Muscle of leg (tissue), 11 donors: Measurements from ENCODE around the gene MYO1G. TPM values are rescaled to one million over a fixed set of nuclear protein-coding genes. Genes with fewer than 3 reads are reported as not detected.

ENCODE experiments used
- DNase-seq: peaks from one replicate; pipeline ENCODE4 v3.0.0; 2013
- H3K27ac ChIP-seq: one replicate; pipeline ENCODE4 v1.5.1; 2013; ENCODE audit warnings: mild to moderate bottlenecking, low read length, control low read depth
- H3K27me3 ChIP-seq: one replicate; pipeline ENCODE4 v1.6.1; 2013; ENCODE audit warnings: low read length; ENCODE audit not compliant: control insufficient read depth, insufficient read depth
- H3K36me3 ChIP-seq: one replicate; pipeline ENCODE4 v1.6.1; 2013; ENCODE audit warnings: low read length; ENCODE audit not compliant: control insufficient read depth, insufficient read depth
- H3K4me1 ChIP-seq: one replicate; pipeline ENCODE4 v1.6.1; 2013; ENCODE audit warnings: low read length; ENCODE audit not compliant: control insufficient read depth, insufficient read depth
- H3K4me3 ChIP-seq: one replicate; pipeline ENCODE4 v1.5.1; 2013; ENCODE audit warnings: low read length, control low read depth
- H3K9me3 ChIP-seq: replicated peaks from 2 replicates; pipeline ENCODE4 v1.6.1; 2013; ENCODE audit warnings: low read depth, low read length; ENCODE audit not compliant: control insufficient read depth
- WGBS: methylation state at CpG from one replicate; pipeline ENCODE4 v1.1.5; 2013; ENCODE audit warnings: missing lambda C conversion rate; ENCODE audit not compliant: insufficient coverage; 5-methylcytosine and 5-hydroxymethylcytosine counted together
- polyA plus RNA-seq, 8 donors: library from polyadenylated mRNA; unstranded; fragments of 120-200 nt; gene quantifications; one replicate each; pipeline versions ENCODE4 v1.2.1 to v1.2.3, GENCODE V29; 2013; ENCODE audit warnings: inconsistent platforms in 1 of 8, low replicate concordance in 1 of 8; ENCODE audit not compliant: insufficient read length in 8 of 8, insufficient read depth in 1 of 8
- total RNA-seq: library from RNA; stranded (reverse); fragments of 120-200 nt; gene quantifications from one replicate; pipeline ENCODE4 v1.2.4, GENCODE V29; 2013

The MYO1G gene
- total and polyA plus RNA-seq, 9 donors, result 0.58 to 1.2 (median 0.68) TPM

DNA sequence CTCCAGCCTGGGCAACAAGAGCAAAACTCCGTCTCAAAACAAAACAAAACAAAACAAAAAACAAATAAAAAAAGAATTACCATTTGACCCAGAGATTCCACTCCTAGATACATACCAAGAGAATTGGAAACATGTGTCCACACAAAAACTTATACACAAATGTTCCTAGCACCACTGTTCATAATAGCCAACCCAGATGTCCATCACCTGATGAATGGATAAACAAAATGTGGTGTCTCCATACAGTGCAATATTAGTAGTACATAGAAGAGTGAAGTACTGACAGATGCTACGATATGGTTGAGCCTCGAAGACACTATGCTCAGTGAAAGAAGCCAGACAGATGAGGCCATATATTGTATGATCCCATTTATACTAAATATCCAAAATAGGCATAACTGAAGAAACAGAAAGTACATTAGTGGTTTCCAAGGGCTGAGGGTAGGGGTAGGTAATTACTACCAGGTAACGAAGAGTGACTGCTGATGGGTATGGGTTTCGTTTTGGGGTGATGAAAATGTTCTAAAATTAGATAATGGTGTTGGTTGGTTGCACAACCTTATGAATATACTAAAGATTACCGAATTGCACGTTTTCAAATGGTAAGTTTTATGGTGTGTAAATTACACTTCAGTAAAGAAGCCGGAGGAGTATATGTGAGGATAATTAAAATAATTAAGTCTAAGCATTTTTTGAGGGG lies 20.0 kb downstream of the MYO1G start:
- DNase-seq, result no peak
- Histone ChIP-seq H3K36me3 (no peaks in the 10 kb centered on the region), H3K4me1 (peaks cover 10% of the 10 kb centered on the region), H3K27ac (no peak overlapping the region), H3K4me3 (no peak overlapping the region), H3K9me3 (no peaks in the 10 kb centered on the region), H3K27me3 (peaks cover 10% of the 10 kb centered on the region)
- no CpG with 5 or more reads among the region's 8 CpGs for WGBS

DNA sequence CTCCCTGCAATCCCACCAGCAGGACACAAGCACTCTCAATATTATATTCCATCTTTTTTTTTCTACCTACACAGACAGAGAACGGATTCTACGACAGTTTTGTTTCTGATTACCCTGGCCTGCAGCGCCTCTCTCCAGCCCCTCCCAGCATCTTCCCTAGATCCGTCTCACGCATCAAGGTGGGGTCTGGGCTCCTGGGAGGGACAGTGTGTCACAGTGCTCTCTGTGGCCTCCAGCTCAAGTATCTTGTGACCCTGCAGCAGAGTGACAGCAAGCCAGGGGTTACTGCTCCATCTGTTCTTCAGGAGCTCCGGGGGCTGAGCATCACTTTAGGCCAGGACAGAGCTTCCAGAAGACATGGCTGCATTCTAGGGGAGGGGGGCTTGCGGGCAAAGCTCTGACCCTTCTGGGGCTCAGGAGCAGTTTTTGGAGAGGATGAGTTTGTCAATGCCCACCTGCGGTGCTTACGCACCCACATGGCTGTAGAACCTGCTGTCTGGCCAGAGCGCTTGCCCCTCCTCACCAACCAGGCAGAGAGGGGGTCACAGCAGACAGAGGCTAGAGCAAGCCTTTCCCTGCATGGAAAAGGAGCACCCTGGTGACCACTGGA lies 22.6 kb downstream of the MYO1G start:
- no peaks in the 10 kb centered on the region for H3K36me3 ChIP-seq
- no peaks in the 10 kb centered on the region for H3K27me3 ChIP-seq
- H3K27ac ChIP-seq, result no peak overlapping the region
- H3K9me3 ChIP-seq, result no peaks in the 10 kb centered on the region
- H3K4me1 ChIP-seq, result no peaks in the 10 kb centered on the region
- 74% methylated on average over 8 of the region's 10 CpGs for WGBS
- DNase-seq, result no peak
- H3K4me3 ChIP-seq, result no peak overlapping the region

DNA sequence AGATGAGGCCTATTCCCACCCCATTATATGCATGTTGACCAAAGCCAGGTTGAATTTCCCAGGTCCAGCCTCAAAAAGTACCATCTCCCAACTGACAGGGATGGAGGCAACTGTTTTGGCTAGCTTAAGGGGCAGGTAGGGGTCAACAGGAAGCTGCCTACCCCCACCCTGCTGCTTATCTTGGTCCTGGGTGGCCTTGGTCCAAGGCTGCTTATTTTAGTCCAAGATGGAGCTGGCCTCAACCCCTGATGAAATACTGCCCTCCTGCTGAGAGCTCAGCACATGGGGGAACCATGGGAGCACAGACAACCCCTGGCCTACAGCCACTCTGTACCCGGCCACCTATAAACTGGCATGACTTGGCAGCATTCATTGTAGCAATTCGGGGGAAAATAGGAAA lies 23.1 kb downstream of the MYO1G start:
- H3K4me1 ChIP-seq, result no peaks in the 10 kb centered on the region
- H3K27ac ChIP-seq, result no peak overlapping the region
- H3K27me3 ChIP-seq, result no peaks in the 10 kb centered on the region
- no peaks in the 10 kb centered on the region for H3K36me3 ChIP-seq
- DNase-seq, result no peak
- H3K9me3 ChIP-seq, result no peaks in the 10 kb centered on the region
- 59% methylated on average over 2 of the region's 2 CpGs for WGBS
- no peak overlapping the region for H3K4me3 ChIP-seq

DNA sequence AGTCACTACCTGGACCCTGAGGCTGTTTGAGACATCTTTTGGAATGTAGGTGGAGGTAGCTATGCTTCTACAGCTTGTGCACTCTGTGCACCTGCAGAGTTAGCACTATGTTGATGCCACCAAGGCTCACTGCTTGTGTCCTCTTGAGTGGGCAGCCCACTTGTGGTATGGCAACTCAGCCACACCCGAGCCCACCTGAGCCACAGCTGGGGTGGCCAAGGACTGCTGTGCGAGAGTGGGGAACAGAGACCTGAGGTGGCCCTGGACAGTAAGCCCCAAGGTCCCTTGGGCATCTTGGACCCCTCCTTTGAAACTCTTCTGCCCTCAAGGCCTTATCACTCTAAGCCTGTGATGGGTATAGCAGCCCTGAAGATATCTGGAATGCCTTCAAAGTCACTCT lies 25.7 kb downstream of the MYO1G start:
- H3K4me3 ChIP-seq, result no peak overlapping the region
- peaks cover 6% of the 10 kb centered on the region for H3K27me3 ChIP-seq
- no peak overlapping the region for H3K27ac ChIP-seq
- DNase-seq, result no peak
- 95% methylated on average over 2 of the region's 2 CpGs for WGBS
- H3K36me3 ChIP-seq, result no peaks in the 10 kb centered on the region
- no peaks in the 10 kb centered on the region for H3K4me1 ChIP-seq
- no peaks in the 10 kb centered on the region for H3K9me3 ChIP-seq

DNA sequence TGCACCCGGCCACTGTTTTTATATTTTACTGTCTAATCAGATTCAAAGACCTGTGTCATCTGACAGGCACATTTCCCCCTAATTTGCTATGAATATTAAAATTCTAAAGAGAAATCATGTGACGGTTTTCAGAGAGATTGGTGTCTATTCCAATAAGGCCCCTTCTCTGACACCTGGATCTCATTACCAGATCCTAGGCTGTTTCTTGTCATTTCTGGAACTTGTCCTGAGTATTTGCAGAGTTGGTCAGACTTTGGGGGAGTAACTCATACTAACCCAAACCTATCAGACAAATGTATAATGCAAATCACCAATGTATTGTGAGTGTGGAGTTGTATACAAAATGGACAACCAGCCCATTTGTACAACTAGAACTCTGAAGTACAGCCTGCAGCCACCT lies 29.5 kb downstream of the MYO1G start:
- no peak overlapping the region for H3K4me3 ChIP-seq
- no peak overlapping the region for H3K27ac ChIP-seq
- H3K36me3 ChIP-seq, result no peaks in the 10 kb centered on the region
- H3K27me3 ChIP-seq, result peaks cover 8% of the 10 kb centered on the region
- DNase-seq, result no peak
- WGBS, result no CpG with 5 or more reads among the region's 2 CpGs
- H3K9me3 ChIP-seq, result no peaks in the 10 kb centered on the region
- no peaks in the 10 kb centered on the region for H3K4me1 ChIP-seq

DNA sequence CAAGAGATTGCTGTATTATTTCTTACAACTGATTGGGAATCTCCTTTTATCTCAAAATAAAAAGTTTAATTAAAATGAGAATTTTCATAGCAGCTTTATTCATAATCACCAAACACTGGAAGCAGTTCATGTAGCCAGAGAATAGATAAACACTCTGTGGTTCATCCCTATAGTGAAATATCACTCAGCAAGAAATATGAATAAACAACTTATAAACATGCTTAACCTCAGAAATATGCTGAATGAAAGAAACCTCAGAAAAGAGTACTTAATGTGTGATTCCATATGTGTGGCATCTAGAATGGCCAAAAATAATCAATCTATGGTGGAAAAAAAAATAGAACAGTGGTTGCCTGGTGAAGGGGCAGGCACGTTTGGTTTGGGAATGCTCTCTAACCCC lies 33.3 kb downstream of the MYO1G start:
- H3K36me3 ChIP-seq, result no peaks in the 10 kb centered on the region
- H3K4me3 ChIP-seq, result no peak overlapping the region
- H3K9me3 ChIP-seq, result no peaks in the 10 kb centered on the region
- H3K27ac ChIP-seq, result no peak overlapping the region
- no peak for DNase-seq
- H3K27me3 ChIP-seq, result peaks cover 12% of the 10 kb centered on the region
- no CpG with 5 or more reads among the region's 1 CpG for WGBS
- no peaks in the 10 kb centered on the region for H3K4me1 ChIP-seq

DNA sequence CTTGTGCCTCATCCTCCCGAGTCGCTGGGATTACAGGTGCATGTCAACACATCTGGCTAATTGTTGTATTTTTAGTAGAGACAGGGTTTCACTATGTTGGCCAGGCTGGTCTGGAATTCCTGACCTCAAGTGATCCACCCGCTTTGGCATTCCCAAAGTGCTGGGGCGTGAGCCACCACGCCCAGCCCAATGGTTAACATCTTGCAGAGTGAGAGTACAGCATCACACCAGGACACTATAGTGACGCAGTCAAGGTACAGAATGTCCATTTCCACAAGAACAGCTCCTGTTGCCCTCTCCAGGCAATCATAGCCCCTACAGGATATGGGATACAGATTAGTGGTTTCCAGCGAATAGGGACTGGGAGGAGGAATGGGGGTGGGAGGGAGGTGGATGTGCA lies 34.0 kb downstream of the MYO1G start:
- Histone ChIP-seq H3K4me1 (no peaks in the 10 kb centered on the region), H3K4me3 (no peak overlapping the region), H3K9me3 (no peaks in the 10 kb centered on the region), H3K27ac (no peak overlapping the region), H3K36me3 (no peaks in the 10 kb centered on the region), H3K27me3 (peaks cover 7% of the 10 kb centered on the region)
- DNase-seq, result no peak
- WGBS, result 74% methylated on average over 3 of the region's 7 CpGs

DNA sequence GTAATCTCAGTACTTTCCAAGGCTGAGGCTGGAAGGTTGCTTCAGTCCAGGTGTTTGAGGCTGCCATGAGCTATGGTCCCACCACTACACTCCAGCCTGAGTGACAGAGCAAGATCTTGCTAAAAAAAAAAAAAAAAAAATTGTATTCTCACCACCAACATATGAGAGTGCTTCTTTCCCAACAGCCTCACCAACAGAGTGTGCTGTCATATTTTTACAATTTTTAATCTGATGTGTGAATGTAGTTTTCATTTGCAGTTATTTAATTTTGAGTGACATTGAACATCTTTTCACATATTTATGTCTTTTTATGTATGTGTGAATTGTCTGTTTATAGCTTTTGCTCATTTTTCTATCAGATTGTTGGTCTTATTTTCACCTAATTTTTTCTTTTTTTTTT lies 35.2 kb downstream of the MYO1G start:
- H3K27ac ChIP-seq, result no peak overlapping the region
- no peak for DNase-seq

DNA sequence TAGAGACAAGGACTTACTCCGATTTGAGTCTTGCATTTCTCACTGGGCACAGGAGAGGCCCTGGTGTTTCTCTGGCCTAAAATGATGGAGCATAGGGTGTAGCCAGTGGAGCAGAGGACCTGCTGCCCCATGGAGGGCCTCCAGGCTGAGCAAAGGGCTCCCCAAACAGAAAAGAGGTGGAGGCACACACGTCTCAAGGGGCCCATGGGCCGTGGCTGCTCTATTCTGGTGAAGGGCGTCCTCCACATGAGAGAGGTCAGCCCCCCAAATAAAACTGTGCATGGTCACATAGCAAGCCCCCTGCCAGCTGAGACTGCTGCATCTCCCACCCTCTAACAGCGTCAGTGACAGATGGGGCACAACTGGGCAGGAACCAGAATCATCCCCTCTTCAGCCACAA lies 41.4 kb downstream of the MYO1G start:
- DNase-seq, result no peak
- no peaks in the 10 kb centered on the region for H3K4me1 ChIP-seq
- no peak overlapping the region for H3K4me3 ChIP-seq
- no peak overlapping the region for H3K27ac ChIP-seq
- H3K27me3 ChIP-seq, result peaks cover 18% of the 10 kb centered on the region
- 50% methylated on average over 4 of the region's 5 CpGs for WGBS
- no peaks in the 10 kb centered on the region for H3K36me3 ChIP-seq
- H3K9me3 ChIP-seq, result no peaks in the 10 kb centered on the region

More for the DNA sequence above, 35.2 kb downstream of the MYO1G start:
- Histone ChIP-seq H3K9me3 (no peaks in the 10 kb centered on the region), H3K4me3 (no peak overlapping the region), H3K27me3 (peaks cover 7% of the 10 kb centered on the region), H3K4me1 (no peaks in the 10 kb centered on the region), H3K36me3 (no peaks in the 10 kb centered on the region)

DNA sequence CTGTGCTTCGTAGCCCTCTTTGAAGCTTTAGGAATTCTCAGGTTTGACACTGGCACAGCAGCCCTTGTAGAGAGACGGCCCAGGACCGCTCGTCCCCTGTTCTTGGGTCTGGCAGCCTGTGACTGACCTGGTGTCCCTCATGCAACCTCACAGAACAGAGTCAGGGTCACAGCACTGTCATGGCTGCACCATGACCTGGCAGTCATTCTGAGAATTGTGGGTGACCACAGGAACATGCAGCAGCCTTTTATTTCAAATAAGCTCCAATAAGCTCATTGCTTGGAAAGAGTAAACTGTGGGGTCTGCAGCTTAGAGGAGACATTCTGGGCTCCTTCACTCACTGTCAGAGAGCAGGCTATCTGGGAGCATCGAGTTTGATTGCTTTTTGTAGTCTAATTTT lies 42.5 kb downstream of the MYO1G start:
- no peak for DNase-seq
- peaks cover 18% of the 10 kb centered on the region for H3K27me3 ChIP-seq
- no peaks in the 10 kb centered on the region for H3K36me3 ChIP-seq
- no peaks in the 10 kb centered on the region for H3K9me3 ChIP-seq
- 80% methylated on average over 3 of the region's 5 CpGs for WGBS
- H3K4me1 ChIP-seq, result no peaks in the 10 kb centered on the region
- H3K4me3 ChIP-seq, result no peak overlapping the region
- no peak overlapping the region for H3K27ac ChIP-seq

DNA sequence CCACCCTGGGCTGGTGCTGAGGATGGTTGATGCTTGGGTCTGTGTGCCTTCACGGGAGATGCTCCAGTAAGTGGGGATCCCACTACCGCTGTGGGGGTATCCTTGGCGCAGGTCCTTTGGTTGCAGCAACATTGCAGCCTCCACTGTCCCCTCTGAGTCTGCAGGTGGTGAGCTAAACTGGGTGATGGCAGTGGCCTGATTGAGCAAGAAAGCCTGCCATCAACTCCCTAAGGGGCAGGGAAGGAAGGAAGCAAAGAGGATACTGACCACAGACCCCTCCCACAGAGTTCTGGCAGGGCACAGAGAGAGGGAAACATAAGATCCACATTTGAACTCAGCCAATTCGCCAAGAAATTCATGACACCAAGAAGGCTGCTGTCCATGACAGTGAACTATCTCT lies 43.2 kb downstream of the MYO1G start:
- Histone ChIP-seq H3K27ac (no peak overlapping the region), H3K27me3 (peaks cover 16% of the 10 kb centered on the region), H3K4me1 (no peaks in the 10 kb centered on the region), H3K4me3 (no peak overlapping the region), H3K9me3 (no peaks in the 10 kb centered on the region), H3K36me3 (no peaks in the 10 kb centered on the region)
- no peak for DNase-seq
- WGBS, result 92% methylated on average over 2 of the region's 4 CpGs
